A549 (cell line): ENCODE data around the gene BCAP31. TPM values are rescaled to one million over a fixed set of nuclear protein-coding genes. Genes with fewer than 3 reads are reported as not detected.

Source experiments
- ATAC-seq, 2 experiments: fragments of 200-7000 bp in 1 of 2; fragments of >200 bp in 1 of 2; cut with Nextera tagmentation in 1 of 2; cut with Tn5 transposase in 1 of 2; 3 replicates each; pipeline versions ENCODE4 v1.8.0 to v1.9.1; 2018 to 2020; ENCODE audit warnings: mild to moderate bottlenecking in 1 of 2, moderate library complexity in 1 of 2
- CTCF ChIA-PET: fragments of 300-600 bp; sonication (Branson Sonifier 250); formaldehyde crosslinking; extraction: SDS; loops from one replicate; lab custom pipeline; 2021; ENCODE audit warnings: antibody characterized with exemption, inconsistent platforms; lab: Yijun Ruan, JAX
- POLR2A ChIA-PET: fragments of 350-600 bp; formaldehyde crosslinking; extraction: SDS; loops from one replicate; lab custom pipeline; 2021; ENCODE audit warnings: antibody characterized with exemption, inconsistent platforms; lab: Yijun Ruan, JAX
- DNase-seq, 2 experiments: peaks; one replicate each; pipeline versions ENCODE4 v3.0.0 to v3.0.0-alpha.2; 2011 to 2016; ENCODE audit warnings: low read depth in 1 of 2, low spot score in 1 of 2
- FAIRE-seq: peaks from 2 replicates; lab custom pipeline; 2011; peaks lifted over from hg19 to GRCh38; lab: Jason Lieb, UNC
- H3K27ac ChIP-seq, 2 experiments: fragments of >200 bp; sonication (Bioruptor Twin); formaldehyde crosslinking; 3 replicates each; pipeline ENCODE4 v1.5.1; 2016 to 2017
- H3K4me1 ChIP-seq: fragments of >200 bp; sonication (Bioruptor Twin); formaldehyde crosslinking; 3 replicates; pipeline ENCODE4 v1.6.1; 2016
- H3K4me2 ChIP-seq: fragments of >200 bp; sonication (Bioruptor Twin); formaldehyde crosslinking; 3 replicates; pipeline ENCODE4 v1.6.1; 2016
- H3K4me3 ChIP-seq: fragments of >200 bp; sonication (Bioruptor Twin); formaldehyde crosslinking; 3 replicates; pipeline ENCODE4 v1.5.1; 2016
- H3K9me3 ChIP-seq: fragments of >200 bp; sonication (Bioruptor Twin); formaldehyde crosslinking; 3 replicates; pipeline ENCODE4 v1.6.1; 2016
- BHLHE40 ChIP-seq: IDR thresholded peaks from 2 replicates; pipeline ENCODE4 v1.6.1; 2012; ENCODE audit warnings: low read depth, low read length, inconsistent platforms
- CBX2 ChIP-seq: fragments of 200-600 bp; sonication (generic); IDR thresholded peaks from 2 replicates; pipeline ENCODE4 v1.6.1; 2016; ENCODE audit warnings: low read depth, mild to moderate bottlenecking, borderline replicate concordance
- CBX8 ChIP-seq: fragments of 200-600 bp; sonication (generic); IDR thresholded peaks from 2 replicates; pipeline ENCODE4 v1.6.1; 2016
- CTCF ChIP-seq: fragments of >200 bp; sonication (Bioruptor Twin); formaldehyde crosslinking; IDR thresholded peaks from 3 replicates; pipeline ENCODE4 v1.5.1; 2016
- ELK1 ChIP-seq: fragments of 150-350 bp; IDR thresholded peaks from 2 replicates; pipeline ENCODE4 v1.6.1; 2014; ENCODE audit warnings: low read depth, mild to moderate bottlenecking, low read length
- FOSL2 ChIP-seq, 2 experiments: fragments of 450-650 bp in 1 of 2; fragments of >200 bp in 1 of 2; sonication (Bioruptor Twin) in 1 of 2; formaldehyde crosslinking; IDR thresholded peaks; 2 replicates each; pipeline versions ENCODE4 v1.5.0 to v1.6.1; 2016 to 2020; ENCODE audit warnings: mild to moderate bottlenecking in 1 of 2, moderate library complexity in 1 of 2
- HDAC2 ChIP-seq: fragments of 200-600 bp; sonication (generic); IDR thresholded peaks from 2 replicates; pipeline ENCODE4 v1.6.1; 2016
- HEYL ChIP-seq: fragments of 250-450 bp; sonication (Bioruptor Pico); IDR thresholded peaks from 2 replicates; pipeline ENCODE4 v1.8.0; 2021; ENCODE audit warnings: mild to moderate bottlenecking, moderate library complexity
- KDM1A ChIP-seq: fragments of 200-600 bp; sonication (generic); IDR thresholded peaks from 2 replicates; pipeline ENCODE4 v1.6.1; 2016; ENCODE audit warnings: low read depth, mild to moderate bottlenecking
- KDM5A ChIP-seq: fragments of 200-600 bp; sonication (generic); IDR thresholded peaks from 2 replicates; pipeline ENCODE4 v1.6.1; 2016; ENCODE audit warnings: antibody characterized with exemption, mild to moderate bottlenecking
- MAFK ChIP-seq: fragments of 450-650 bp; IDR thresholded peaks from 2 replicates; pipeline ENCODE4 v1.6.1; 2014; ENCODE audit not compliant: partially characterized antibody
- NPAS2 ChIP-seq: fragments of 250-450 bp; sonication (Bioruptor Pico); IDR thresholded peaks from 2 replicates; pipeline ENCODE4 v1.8.0; 2022; ENCODE audit warnings: mild to moderate bottlenecking, moderate library complexity, borderline replicate concordance
- POLR2A ChIP-seq: IDR thresholded peaks from 2 replicates; pipeline ENCODE4 v1.6.1; 2012; ENCODE audit warnings: mild to moderate bottlenecking, low read length
- POLR2AphosphoS2 ChIP-seq: conservative IDR thresholded peaks from 2 replicates; pipeline ENCODE4 v1.6.1; 2012; ENCODE audit warnings: low read length, improper control_type of control experiment, inconsistent platforms
- RAD21 ChIP-seq, 2 experiments: fragments of >200 bp in 1 of 2; sonication (Bioruptor Twin) in 1 of 2; formaldehyde crosslinking in 1 of 2; IDR thresholded peaks in 1 of 2; conservative IDR thresholded peaks in 1 of 2; 2 replicates in 1 of 2; 3 replicates in 1 of 2; pipeline ENCODE4 v1.6.1; 2012 to 2018; ENCODE audit warnings: inconsistent platforms in 1 of 2
- RCOR1 ChIP-seq: fragments of 150-350 bp; IDR thresholded peaks from 2 replicates; pipeline ENCODE4 v1.6.1; 2014; ENCODE audit warnings: antibody characterized with exemption, low read length, low read depth
- RFX5 ChIP-seq: fragments of 450-650 bp; IDR thresholded peaks from 2 replicates; pipeline ENCODE4 v1.7.1; 2014; ENCODE audit warnings: antibody characterized with exemption, mild to moderate bottlenecking, moderate library complexity
- SMC3 ChIP-seq: fragments of >200 bp; sonication (Bioruptor Twin); formaldehyde crosslinking; IDR thresholded peaks from 3 replicates; pipeline ENCODE4 v1.6.1; 2018; ENCODE audit warnings: inconsistent platforms
- TP53 ChIP-seq: fragments of 250-450 bp; sonication (Bioruptor Pico); IDR thresholded peaks from 2 replicates; pipeline ENCODE4 v1.5.0; 2021; ENCODE audit warnings: mild to moderate bottlenecking, moderate library complexity
- ZSCAN20 ChIP-seq: fragments of 250-450 bp; sonication (Bioruptor Pico); IDR thresholded peaks from 2 replicates; pipeline ENCODE4 v1.8.0; 2022; ENCODE audit warnings: mild to moderate bottlenecking, moderate library complexity
- WGBS: methylation state at CpG from one replicate; pipeline ENCODE4 v1.1.6; 2017; ENCODE audit errors: missing lambda C conversion rate; 5-methylcytosine and 5-hydroxymethylcytosine counted together
- polyA plus RNA-seq, 4 experiments: library from polyadenylated mRNA; depleted of rRNA in 3 of 4; stranded (reverse); fragments of >200 nt; fragmentation: RNase III in 1 of 4; extraction: RNeasy Plus Mini Kit Qiagen cat#74134 plus additional on column Dnase treatment in 1 of 4; gene quantifications; 2 replicates in 3 of 4; 3 replicates in 1 of 4; pipeline ENCODE4 v1.2.3, GENCODE V29; 2011 to 2017

The BCAP31 gene
- polyA plus RNA-seq, 2 of the 4 experiments (the other 2 are of a cell fraction): 217 to 349 TPM

GRCh38 chrX:153763989-153764755 is 40.0 kb upstream of the BCAP31 start, which contains the start of gene PLXNB3:
TSS of gene PLXNB3 (plus strand) at chrX:153764249. CDS start at chrX:153765536, 1,287 bp downstream.
- CTCF ChIA-PET: interaction anchor here (0.6 to 4.9 kb wide), 41 partner anchors 9 to 822 kb away, joined by 3 to 46 read pairs (median 4); partner anchors contain the start of genes RENBP and SRPK3
- DNase-seq (peak; percentile 76 to 77), FAIRE-seq (peak; percentile 95), ATAC-seq (peak; percentile 72 to 91)
- TF ChIP-seq SMC3: peak; percentile 73
- 0 out of 2 replicates have a peak, but pooled peaks have one; percentile 14 for TF ChIP-seq POLR2A
- TF ChIP-seq RAD21 (conservative IDR thresholded peaks at IDR 0.05 in 1 of 2, IDR thresholded peaks at IDR 0.05 in 1 of 2): peak; percentile 85 to 92
- no peak for TF ChIP-seq ZSCAN20 (CRISPR knock-in tag)
- no peak for TF ChIP-seq ELK1
- TF ChIP-seq CTCF: peak; percentile 77
- Histone ChIP-seq H3K4me3 (0 out of 3 replicates have a peak within 1 kb of the TSS, but pooled peaks have one; percentile 12), H3K4me1 (peaks cover 16% of the 10 kb centered on the region; the same call in 2 of the 3 replicates), H3K27ac (peak within 1 kb of the TSS; percentile 65 to 82; a peak in 5 of 6 replicates), H3K9me3 (no peaks in the 10 kb centered on the region), H3K4me2 (peak within 1 kb of the TSS; percentile 71)
- 77% methylated on average over 6 of the region's 26 CpGs for WGBS
- POLR2A ChIA-PET: no interaction called here

GRCh38 chrX:153763298-153763932 is 39.2 kb upstream of the BCAP31 start:
- no peaks in the 10 kb centered on the region for H3K9me3 ChIP-seq
- no peak for FAIRE-seq
- 68% methylated on average over 15 of the region's 18 CpGs for WGBS
- H3K4me1 ChIP-seq: peaks cover 16% of the 10 kb centered on the region; the same call in 2 of the 3 replicates
- no peak for TF ChIP-seq POLR2A
- TF ChIP-seq CBX8: no peak
- TF ChIP-seq RFX5: no peak
- no peak for TF ChIP-seq TP53
- TF ChIP-seq RCOR1: no peak
- TF ChIP-seq KDM5A: no peak
- no peak for TF ChIP-seq CTCF
- no peak for TF ChIP-seq MAFK
- TF ChIP-seq HDAC2: no peak
- TF ChIP-seq FOSL2 (IDR thresholded peaks at IDR 0.05): no peak
- no peak for TF ChIP-seq FOSL2 (CRISPR knock-in tag; IDR thresholded peaks at IDR 0.05)
- TF ChIP-seq HEYL (CRISPR knock-in tag): no peak
- no peak for TF ChIP-seq POLR2AphosphoS2
- no peak for TF ChIP-seq NPAS2 (CRISPR knock-in tag)
- no peak for TF ChIP-seq KDM1A
- no peak for TF ChIP-seq BHLHE40
- TF ChIP-seq CBX2: no peak
- no peak overlapping the region for H3K4me3 ChIP-seq
- ChIA-PET POLR2A (no interaction called here), CTCF (interaction anchor here (0.6 to 4.9 kb wide), 42 partner anchors 9 to 822 kb away, joined by 3 to 46 read pairs (median 4); partner anchors contain the start of genes RENBP and SRPK3)
- H3K4me2 ChIP-seq: no peak overlapping the region
- DNase-seq: no peak
- H3K27ac ChIP-seq: no peak overlapping the region
- ATAC-seq: no peak
